ENCODE data around the gene CTDNEP1.

CTDNEP1 gene

GRCh38 chr17:7214300-7215135 is 37.0 kb downstream of the CTDNEP1 start:
- peak; percentile 99 for DNase-seq

- no peak for DNase-seq
Measured at GRCh38 chr17:7213895-7214299, 37.6 kb downstream of the CTDNEP1 start.

- DNase-seq: no peak
Measured at GRCh38 chr17:7211491-7212273, 39.9 kb downstream of the CTDNEP1 start.

- DNase-seq: no peak
Measured at GRCh38 chr17:7208754-7209460, 42.6 kb downstream of the CTDNEP1 start.

- no peak for DNase-seq
Measured at GRCh38 chr17:7208027-7208571, 43.4 kb downstream of the CTDNEP1 start.

- no peak for DNase-seq
Measured at GRCh38 chr17:7207120-7208001, 44.2 kb downstream of the CTDNEP1 start.

GRCh38 chr17:7205561-7205960 is 46.0 kb downstream of the CTDNEP1 start:
- no peak for DNase-seq

GRCh38 chr17:7204828-7205461 is 46.6 kb downstream of the CTDNEP1 start:
- peak; percentile 92 for DNase-seq

GRCh38 chr17:7204336-7204735 is 47.2 kb downstream of the CTDNEP1 start:
- no peak for DNase-seq

GRCh38 chr17:7203391-7203790 is 48.1 kb downstream of the CTDNEP1 start:
- DNase-seq: no peak

- DNase-seq: no peak
Measured at GRCh38 chr17:7196651-7197401, 54.7 kb downstream of the CTDNEP1 start.

- no peak for DNase-seq
Measured at GRCh38 chr17:7195971-7196370, 55.6 kb downstream of the CTDNEP1 start.

Measured in activated naive CD4-positive, alpha-beta T cell treated with Interleukin-2 at 50 U/mL for 16 hours (primary cell).